Measurements from ENCODE around the gene MYO15A. TPM values are rescaled to one million over a fixed set of nuclear protein-coding genes. Genes with fewer than 3 reads are reported as not detected.

MYO15A gene
- total RNA-seq, 1 donor from 2014 or later: 6.1 TPM

DNA sequence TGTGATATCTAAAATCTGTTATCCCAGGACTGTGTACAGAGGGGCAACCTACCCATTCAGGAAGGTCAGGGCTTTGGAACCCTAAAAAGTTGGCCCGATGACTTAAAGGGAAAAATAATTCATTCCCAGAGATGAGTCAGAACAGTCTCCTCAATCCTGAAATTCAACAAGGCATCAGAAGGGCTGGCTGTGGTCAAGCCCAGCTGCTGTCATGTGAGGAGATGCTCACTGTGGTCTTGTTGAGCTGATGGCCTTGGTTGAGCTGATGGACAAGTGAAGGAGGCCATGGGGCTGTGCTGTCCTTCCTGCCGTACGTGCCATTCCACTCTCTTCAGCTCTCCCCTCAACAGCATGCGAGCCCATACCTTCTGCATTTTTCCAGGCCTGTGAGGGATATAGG, 41.7 kb upstream of the MYO15A start:
- Histone ChIP-seq H3K36me3 (peaks cover 0 to 39% of the 10 kb centered on the region in 2 donors), H3K4me1 (no peaks in the 10 kb centered on the region), H3K4me3 (no peak overlapping the region), H3K27me3 (no peaks in the 10 kb centered on the region), H3K9me3 (no peaks in the 10 kb centered on the region), H3K27ac (no peak overlapping the region)
- TF ChIP-seq POLR2AphosphoS5 (IDR thresholded peaks at IDR 0.05; ENCODE audit: insufficient read depth in 1 of 2, low read depth in 1 of 2) (no peak), POLR2A (IDR thresholded peaks at IDR 0.05) (no peak)
- TF ChIP-seq, protein P1, sequence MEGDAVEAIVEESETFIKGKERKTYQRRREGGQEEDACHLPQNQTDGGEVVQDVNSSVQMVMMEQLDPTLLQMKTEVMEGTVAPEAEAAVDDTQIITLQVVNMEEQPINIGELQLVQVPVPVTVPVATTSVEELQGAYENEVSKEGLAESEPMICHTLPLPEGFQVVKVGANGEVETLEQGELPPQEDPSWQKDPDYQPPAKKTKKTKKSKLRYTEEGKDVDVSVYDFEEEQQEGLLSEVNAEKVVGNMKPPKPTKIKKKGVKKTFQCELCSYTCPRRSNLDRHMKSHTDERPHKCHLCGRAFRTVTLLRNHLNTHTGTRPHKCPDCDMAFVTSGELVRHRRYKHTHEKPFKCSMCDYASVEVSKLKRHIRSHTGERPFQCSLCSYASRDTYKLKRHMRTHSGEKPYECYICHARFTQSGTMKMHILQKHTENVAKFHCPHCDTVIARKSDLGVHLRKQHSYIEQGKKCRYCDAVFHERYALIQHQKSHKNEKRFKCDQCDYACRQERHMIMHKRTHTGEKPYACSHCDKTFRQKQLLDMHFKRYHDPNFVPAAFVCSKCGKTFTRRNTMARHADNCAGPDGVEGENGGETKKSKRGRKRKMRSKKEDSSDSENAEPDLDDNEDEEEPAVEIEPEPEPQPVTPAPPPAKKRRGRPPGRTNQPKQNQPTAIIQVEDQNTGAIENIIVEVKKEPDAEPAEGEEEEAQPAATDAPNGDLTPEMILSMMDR (IDR thresholded peaks at IDR 0.05): no peak
- intact Hi-C loops (cut with DNase I): no loop called here
- DNase-seq (ENCODE audit: extremely low spot score in 2 of 2): no peak

DNA sequence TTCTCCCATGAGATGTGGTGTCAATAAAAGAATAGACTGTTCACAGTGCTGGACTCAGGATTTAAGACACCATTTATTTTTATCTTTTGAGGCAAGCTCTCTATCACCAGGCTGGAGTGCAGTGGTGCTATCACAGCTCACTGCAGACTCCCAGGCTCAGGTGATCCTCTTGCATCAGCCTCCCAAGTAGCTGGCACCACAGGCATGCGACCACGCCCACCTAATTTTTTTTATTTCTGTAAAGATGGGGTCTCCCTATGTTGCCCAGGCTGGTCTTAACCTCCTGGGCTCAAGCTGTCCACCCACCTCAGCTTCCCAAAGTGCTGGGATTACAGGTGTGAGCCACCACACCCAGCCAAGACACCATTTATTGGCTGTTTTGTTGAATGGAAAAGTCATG, 39.5 kb upstream of the MYO15A start:
- no peak for DNase-seq (ENCODE audit: extremely low spot score in 2 of 2)
- no peaks in the 10 kb centered on the region for H3K9me3 ChIP-seq
- H3K36me3 ChIP-seq: peaks cover 0 to 17% of the 10 kb centered on the region in 2 donors
- intact Hi-C loops (cut with DNase I): no loop called here
- H3K4me3 ChIP-seq: no peak overlapping the region
- no peak overlapping the region for H3K27ac ChIP-seq
- no peaks in the 10 kb centered on the region for H3K27me3 ChIP-seq
- TF ChIP-seq, protein P1 (IDR thresholded peaks at IDR 0.05): no peak
- TF ChIP-seq POLR2AphosphoS5 (IDR thresholded peaks at IDR 0.05; ENCODE audit: insufficient read depth in 1 of 2, low read depth in 1 of 2): no peak
- no peak for TF ChIP-seq POLR2A (IDR thresholded peaks at IDR 0.05)
- no peaks in the 10 kb centered on the region for H3K4me1 ChIP-seq

DNA sequence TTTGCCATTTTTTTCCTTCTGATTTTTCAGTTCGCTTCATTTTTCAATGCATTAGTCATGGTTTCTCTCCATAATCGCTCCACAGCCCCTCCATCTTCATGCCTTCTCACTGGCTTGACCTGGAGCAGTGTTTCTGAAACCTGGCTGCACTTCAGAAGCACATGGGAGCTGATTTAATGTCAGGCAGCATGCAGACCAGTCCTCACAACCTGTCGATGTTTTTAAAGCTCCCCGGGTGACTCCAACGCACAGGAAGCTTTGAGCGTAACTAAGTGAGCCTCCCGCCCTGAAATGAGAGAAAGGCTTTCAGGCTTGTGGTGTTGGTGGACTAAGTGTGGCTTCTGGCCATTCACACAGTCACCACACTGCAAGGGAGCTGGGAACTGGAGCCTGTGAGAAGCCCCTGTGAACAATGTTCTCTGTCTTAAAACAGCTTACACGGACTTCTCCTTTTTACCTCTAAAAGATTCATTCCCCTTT, 37.7 kb upstream of the MYO15A start:
- Histone ChIP-seq H3K4me3 (no peak overlapping the region), H3K27me3 (no peaks in the 10 kb centered on the region), H3K27ac (no peak overlapping the region), H3K36me3 (peaks cover 0 to 5% of the 10 kb centered on the region in 2 donors), H3K4me1 (no peaks in the 10 kb centered on the region), H3K9me3 (no peaks in the 10 kb centered on the region)
- intact Hi-C loops (cut with DNase I): no loop called here
- no peak for TF ChIP-seq POLR2A (IDR thresholded peaks at IDR 0.05)
- TF ChIP-seq, protein P1 (IDR thresholded peaks at IDR 0.05): no peak
- TF ChIP-seq POLR2AphosphoS5 (IDR thresholded peaks at IDR 0.05; ENCODE audit: insufficient read depth in 1 of 2, low read depth in 1 of 2): no peak
- no peak for DNase-seq (ENCODE audit: extremely low spot score in 2 of 2)

DNA sequence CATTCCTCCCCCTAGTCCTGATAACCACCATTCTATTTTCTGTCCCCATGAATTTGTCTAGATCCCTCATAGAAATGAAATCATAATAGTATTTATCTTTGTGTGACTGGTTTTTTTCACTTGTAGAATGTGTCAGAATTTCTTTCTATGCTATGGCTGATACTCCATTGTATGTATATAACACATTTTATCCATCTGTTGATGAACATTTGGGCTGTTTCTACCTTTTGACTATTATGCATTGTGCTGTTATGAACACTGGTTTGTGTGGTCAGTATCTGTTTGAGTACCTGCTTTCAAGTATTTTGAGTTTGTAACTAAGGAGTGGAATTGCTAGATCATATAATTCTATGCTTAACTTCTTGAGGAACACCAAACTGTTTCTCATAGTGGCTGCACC, 36.8 kb upstream of the MYO15A start:
- H3K4me1 ChIP-seq: no peaks in the 10 kb centered on the region
- no peaks in the 10 kb centered on the region for H3K36me3 ChIP-seq
- DNase-seq (ENCODE audit: extremely low spot score in 2 of 2): no peak
- H3K27me3 ChIP-seq: no peaks in the 10 kb centered on the region
- H3K4me3 ChIP-seq: no peak overlapping the region
- intact Hi-C loops (cut with DNase I): no loop called here
- no peaks in the 10 kb centered on the region for H3K9me3 ChIP-seq
- H3K27ac ChIP-seq: no peak overlapping the region
- TF ChIP-seq POLR2A (IDR thresholded peaks at IDR 0.05) (no peak), POLR2AphosphoS5 (IDR thresholded peaks at IDR 0.05; ENCODE audit: insufficient read depth in 1 of 2, low read depth in 1 of 2) (no peak)
- TF ChIP-seq, protein P1 (IDR thresholded peaks at IDR 0.05): no peak

DNA sequence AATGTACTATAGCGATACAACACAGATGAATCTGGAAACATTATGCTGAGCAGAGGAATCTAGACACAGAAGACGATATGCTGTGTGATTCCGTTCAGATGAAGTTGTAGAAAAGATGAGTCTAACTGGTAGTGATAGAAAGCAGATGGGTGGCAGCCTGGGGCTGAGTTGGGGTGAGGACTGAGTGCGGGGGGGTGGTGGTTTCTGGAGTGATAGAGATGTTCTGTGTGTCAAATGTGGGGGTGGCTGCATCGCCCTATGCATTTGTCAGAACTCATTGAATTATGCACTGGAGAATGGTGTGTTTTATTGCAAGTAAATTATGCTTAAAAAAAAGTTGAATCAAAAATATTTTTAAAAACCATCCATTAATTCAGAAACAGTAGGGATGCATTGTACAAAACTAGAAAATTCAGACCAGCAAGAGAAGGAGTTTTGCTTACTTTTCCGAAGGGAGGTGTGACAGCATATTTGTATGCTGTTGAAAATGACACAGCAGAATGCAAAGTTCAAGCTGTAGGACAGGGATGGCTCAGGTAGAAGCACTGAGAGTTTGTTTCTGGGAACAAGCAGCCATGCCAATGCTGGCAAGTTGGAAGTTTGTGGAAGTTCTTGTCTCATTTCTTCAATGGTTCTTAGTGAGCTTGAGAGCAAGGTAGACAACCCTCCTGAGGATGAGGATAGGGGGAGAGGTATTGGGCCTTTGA, 33.8 kb upstream of the MYO15A start:
- H3K4me3 ChIP-seq: no peak overlapping the region
- intact Hi-C loops (cut with DNase I): no loop called here
- H3K27me3 ChIP-seq: no peaks in the 10 kb centered on the region
- TF ChIP-seq, protein P1 (IDR thresholded peaks at IDR 0.05): no peak
- no peak for TF ChIP-seq POLR2AphosphoS5 (IDR thresholded peaks at IDR 0.05; ENCODE audit: insufficient read depth in 1 of 2, low read depth in 1 of 2)
- no peaks in the 10 kb centered on the region for H3K9me3 ChIP-seq
- DNase-seq (ENCODE audit: extremely low spot score in 2 of 2): no peak
- H3K4me1 ChIP-seq: no peaks in the 10 kb centered on the region
- no peak overlapping the region for H3K27ac ChIP-seq
- no peaks in the 10 kb centered on the region for H3K36me3 ChIP-seq
